Suprapubic skin (tissue), 4 donors: ENCODE data around the gene POLR2I. TPM values are rescaled to one million over a fixed set of nuclear protein-coding genes. Genes with fewer than 3 reads are reported as not detected.

Source experiments
- DNase-seq, 2 donors: peaks; one replicate each; pipeline ENCODE4 v3.0.0-alpha.2; 2019; ENCODE audit warnings: low spot score in 2 of 2
- H3K27ac ChIP-seq: fragments of 200-600 bp; sonication (generic); one replicate; pipeline ENCODE4 v1.5.1; 2019
- H3K27me3 ChIP-seq: fragments of 200-600 bp; sonication (generic); one replicate; pipeline ENCODE4 v1.5.1; 2019
- H3K36me3 ChIP-seq: fragments of 200-600 bp; sonication (generic); one replicate; pipeline ENCODE4 v1.5.1; 2019
- H3K4me1 ChIP-seq: fragments of 200-600 bp; sonication (generic); one replicate; pipeline ENCODE4 v1.5.1; 2019
- H3K4me3 ChIP-seq: fragments of 200-600 bp; sonication (generic); one replicate; pipeline ENCODE4 v1.5.1; 2019; ENCODE audit warnings: mild to moderate bottlenecking
- H3K9me3 ChIP-seq: fragments of 200-600 bp; sonication (generic); one replicate; pipeline ENCODE4 v1.5.1; 2019
- CTCF ChIP-seq, 2 donors: fragments of 200-600 bp in 1 of 2; fragments of 450-650 bp in 1 of 2; sonication (generic) in 1 of 2; IDR thresholded peaks; one replicate each; pipeline ENCODE4 v1.5.1; 2016 to 2019; ENCODE audit warnings: antibody characterized with exemption in 2 of 2, mild to moderate bottlenecking in 1 of 2, moderate library complexity in 1 of 2
- EP300 ChIP-seq: sonication (generic); formaldehyde crosslinking; IDR thresholded peaks from one replicate; pipeline ENCODE4 v1.6.1; 2017; ENCODE audit warnings: antibody characterized with exemption
- POLR2A ChIP-seq, 2 donors: fragments of 450-650 bp; IDR thresholded peaks; one replicate each; pipeline ENCODE4 v1.6.1; 2017; ENCODE audit warnings: antibody characterized with exemption in 2 of 2, mild to moderate bottlenecking in 2 of 2, moderate library complexity in 2 of 2
- POLR2AphosphoS5 ChIP-seq, 3 donors: sonication (generic); formaldehyde crosslinking; IDR thresholded peaks; one replicate each; pipeline ENCODE4 v1.6.1; 2017; ENCODE audit warnings: antibody characterized with exemption in 3 of 3
- WGBS: methylation state at CpG from one replicate; pipeline ENCODE4 v1.1.5; 2018; 5-methylcytosine and 5-hydroxymethylcytosine counted together
- total RNA-seq, 4 donors: library from RNA; depleted of rRNA; stranded (reverse); fragments of >200 nt; gene quantifications; one replicate each; pipeline ENCODE4 v1.1.0, GENCODE V29; 2016

POLR2I gene
- total RNA-seq, 4 donors from 2014 or later: 21.8 to 57.5 (median 31.3) TPM

DNA sequence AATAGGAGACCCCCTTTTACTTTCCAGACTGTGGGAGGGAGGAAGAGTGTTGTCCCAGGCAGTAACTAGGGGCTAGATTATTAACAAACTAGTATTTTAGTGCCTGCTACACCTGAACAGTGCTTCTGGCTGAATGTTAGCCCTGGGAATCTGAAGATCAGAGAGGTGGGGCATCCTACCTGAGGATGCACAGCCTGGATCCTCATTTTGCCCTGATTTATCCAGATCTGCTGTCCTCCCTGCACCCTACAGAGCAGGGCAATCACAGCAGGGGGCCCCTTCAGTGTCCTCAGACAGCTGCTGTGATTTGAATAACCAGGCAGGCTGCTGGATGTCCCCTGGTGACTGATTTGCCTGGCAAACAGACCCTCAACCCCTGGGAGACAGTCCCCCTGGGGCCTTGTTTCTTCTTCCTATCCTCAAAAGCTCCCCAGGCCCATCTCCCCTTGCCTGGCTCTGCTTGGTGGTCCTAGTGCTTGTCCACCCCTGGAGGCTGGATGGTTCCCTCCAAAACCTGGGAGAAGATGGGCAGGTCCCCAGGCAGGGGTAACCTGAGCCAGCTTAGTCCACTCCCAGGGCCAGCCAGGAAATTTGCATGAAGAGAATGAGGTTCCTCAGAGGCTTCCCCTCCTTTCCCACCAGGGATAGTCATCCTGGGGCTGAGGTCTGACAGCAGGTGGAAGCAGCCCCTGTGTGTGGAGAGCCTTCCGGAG, 4.0 kb downstream of the POLR2I start, which contains the start of gene OVOL3:
Gene OVOL3, plus strand, starts transcription at position 657 of the 713 bp plus-strand sequence. CDS start 60 bp downstream, outside the sequence.
- TF ChIP-seq CTCF (IDR thresholded peaks at IDR 0.05): no peak
- TF ChIP-seq POLR2AphosphoS5 (IDR thresholded peaks at IDR 0.05): no peak
- no peak for TF ChIP-seq EP300
- no peak for TF ChIP-seq POLR2A (IDR thresholded peaks at IDR 0.05)
- no peak for DNase-seq
- no peak within 1 kb of the TSS for H3K27ac ChIP-seq
- peaks cover 19% of the 10 kb centered on the region for H3K4me1 ChIP-seq
- no CpG with 5 or more reads among the region's 1 CpG for WGBS
- peaks cover 28% of the 10 kb centered on the region for H3K36me3 ChIP-seq
- H3K27me3 ChIP-seq: no peaks in the 10 kb centered on the region
- H3K4me3 ChIP-seq: no peak within 1 kb of the TSS
- no peaks in the 10 kb centered on the region for H3K9me3 ChIP-seq

GRCh38 chr19:36108684-36109083, 6.0 kb downstream of the POLR2I start:
- Histone ChIP-seq H3K4me1 (peaks cover 5% of the 10 kb centered on the region), H3K9me3 (no peaks in the 10 kb centered on the region), H3K36me3 (peaks cover 28% of the 10 kb centered on the region), H3K4me3 (no peak overlapping the region), H3K27me3 (no peaks in the 10 kb centered on the region), H3K27ac (no peak overlapping the region)
- 96% methylated on average over 3 of the region's 3 CpGs for WGBS
- DNase-seq: no peak
- no peak for TF ChIP-seq EP300
- no peak for TF ChIP-seq POLR2AphosphoS5 (IDR thresholded peaks at IDR 0.05)
- no peak for TF ChIP-seq POLR2A (IDR thresholded peaks at IDR 0.05)
- TF ChIP-seq CTCF (IDR thresholded peaks at IDR 0.05): no peak

GRCh38 chr19:36106991-36107390, 7.7 kb downstream of the POLR2I start:
- Histone ChIP-seq H3K4me1 (peaks cover 3% of the 10 kb centered on the region), H3K27me3 (no peaks in the 10 kb centered on the region), H3K4me3 (no peak overlapping the region), H3K36me3 (peaks cover 16% of the 10 kb centered on the region), H3K9me3 (no peaks in the 10 kb centered on the region), H3K27ac (no peak overlapping the region)
- WGBS: 95% methylated on average over 4 of the region's 5 CpGs
- no peak for DNase-seq
- TF ChIP-seq POLR2A (IDR thresholded peaks at IDR 0.05) (no peak), EP300 (no peak), POLR2AphosphoS5 (IDR thresholded peaks at IDR 0.05) (no peak), CTCF (IDR thresholded peaks at IDR 0.05) (no peak)

- TF ChIP-seq CTCF (IDR thresholded peaks at IDR 0.05): no peak
- TF ChIP-seq POLR2A (IDR thresholded peaks at IDR 0.05): no peak
- TF ChIP-seq EP300: no peak
- no peak for TF ChIP-seq POLR2AphosphoS5 (IDR thresholded peaks at IDR 0.05)
- Histone ChIP-seq H3K9me3 (no peaks in the 10 kb centered on the region), H3K27me3 (no peaks in the 10 kb centered on the region), H3K36me3 (peaks cover 11% of the 10 kb centered on the region), H3K4me1 (peaks cover 7% of the 10 kb centered on the region), H3K27ac (no peak overlapping the region), H3K4me3 (no peak overlapping the region)
- WGBS: 82% methylated on average over 6 of the region's 6 CpGs
- DNase-seq: no peak
Observed at GRCh38 chr19:36106441-36106840, 8.2 kb downstream of the POLR2I start.

GRCh38 chr19:36103842-36104552, 10.7 kb downstream of the POLR2I start:
- Histone ChIP-seq H3K36me3 (peaks cover 5% of the 10 kb centered on the region), H3K4me3 (no peak overlapping the region), H3K4me1 (peaks cover 26% of the 10 kb centered on the region), H3K9me3 (no peaks in the 10 kb centered on the region), H3K27ac (no peak overlapping the region), H3K27me3 (no peaks in the 10 kb centered on the region)
- no peak for DNase-seq
- TF ChIP-seq POLR2A (IDR thresholded peaks at IDR 0.05): no peak
- TF ChIP-seq POLR2AphosphoS5 (IDR thresholded peaks at IDR 0.05): no peak
- no peak for TF ChIP-seq CTCF (IDR thresholded peaks at IDR 0.05)
- TF ChIP-seq EP300: no peak
- 85% methylated on average over 11 of the region's 12 CpGs for WGBS
